OCI-LY3 (cell line): Measurements from ENCODE around the gene SH3GL1.

Experiments
- H2AFZ ChIP-seq: fragments of 200-600, 300-600 bp; shearing (Covaris generic); 2 replicates; pipeline ENCODE4 v1.6.0; 2014; ENCODE audit warnings: antibody characterized with exemption, low read depth, low read length
- H3K27ac ChIP-seq: fragments of 200-600, 300-600 bp; sonication (generic); 2 replicates; pipeline ENCODE4 v1.5.1; 2014; ENCODE audit warnings: mild to moderate bottlenecking, low read length, moderate library complexity, mixed read lengths
- H3K27me3 ChIP-seq: fragments of 200-600, 300-600 bp; sonication (generic); 2 replicates; pipeline ENCODE4 v1.6.1; 2014; ENCODE audit warnings: low read depth, low read length, mixed read lengths
- H3K36me3 ChIP-seq: fragments of 200-600, 300-600 bp; sonication (generic); replicated peaks from 2 replicates; pipeline ENCODE3; 2014; ENCODE audit warnings: low read depth, low read length, mixed read lengths
- H3K4me1 ChIP-seq: fragments of 300-600, 200-600 bp; sonication (generic); 2 replicates; pipeline ENCODE4 v1.6.1; 2014; ENCODE audit warnings: low read length, mixed read lengths
- H3K4me2 ChIP-seq: fragments of 200-600, 300-600 bp; sonication (generic); 2 replicates; pipeline ENCODE4 v1.6.1; 2014; ENCODE audit warnings: low read length, mixed read lengths
- H3K4me3 ChIP-seq: fragments of 300-600, 200-600 bp; sonication (generic); 2 replicates; pipeline ENCODE4 v1.5.1; 2014; ENCODE audit warnings: antibody characterized with exemption, mild to moderate bottlenecking, low read length, moderate library complexity
- H3K79me2 ChIP-seq: fragments of 300-600, 200-600 bp; shearing (Covaris generic); 2 replicates; pipeline ENCODE4 v1.6.1; 2014; ENCODE audit warnings: mild to moderate bottlenecking, low read length, mixed read lengths
- H3K9ac ChIP-seq: fragments of 300-600, 200-600 bp; shearing (Covaris generic); 2 replicates; pipeline ENCODE4 v1.6.0; 2014; ENCODE audit warnings: mild to moderate bottlenecking, low read length, moderate library complexity
- H3K9me3 ChIP-seq: fragments of 200-600, 300-600 bp; shearing (Covaris generic); 2 replicates; pipeline ENCODE4 v1.6.1; 2014; ENCODE audit warnings: low read length, mixed read lengths; ENCODE audit not compliant: insufficient read depth
- H4K20me1 ChIP-seq: fragments of 200-600, 300-600 bp; sonication (generic); 2 replicates; pipeline ENCODE4 v1.6.1; 2016; ENCODE audit warnings: low read length, mixed read lengths; ENCODE audit not compliant: insufficient read depth
- CTCF ChIP-seq: fragments of 200-600, 300-600 bp; sonication (generic); IDR thresholded peaks from 2 replicates; pipeline ENCODE4 v1.5.1; 2014; ENCODE audit warnings: antibody characterized with exemption, low read length, low read depth
- EZH2phosphoT487 ChIP-seq: fragments of 200-600 bp; shearing (Covaris generic); IDR thresholded peaks from 2 replicates; pipeline ENCODE4 v1.6.1; 2018; ENCODE audit warnings: antibody characterized with exemption, mixed run types, low read depth

The SH3GL1 gene

GRCh38 chr19:4447327-4448146 is 47.2 kb upstream of the SH3GL1 start:
- H3K9me3 ChIP-seq, result no peaks in the 10 kb centered on the region
- H3K36me3 ChIP-seq, result peaks cover 64% of the 10 kb centered on the region
- H3K79me2 ChIP-seq, result no peaks in the 10 kb centered on the region
- no peaks in the 10 kb centered on the region; the same call in 1 of the 2 replicates for H4K20me1 ChIP-seq
- H3K27ac ChIP-seq, result no peak overlapping the region
- TF ChIP-seq EZH2phosphoT487, result no peak
- TF ChIP-seq CTCF, result no peak
- H3K4me1 ChIP-seq, result no peaks in the 10 kb centered on the region
- H3K4me2 ChIP-seq, result no peak overlapping the region
- H3K9ac ChIP-seq, result no peak overlapping the region
- H2AFZ ChIP-seq, result no peak overlapping the region
- H3K4me3 ChIP-seq, result no peak overlapping the region
- H3K27me3 ChIP-seq, result no peaks in the 10 kb centered on the region

GRCh38 chr19:4446704-4447200 is 46.4 kb upstream of the SH3GL1 start:
- no peak for TF ChIP-seq CTCF
- no peak for TF ChIP-seq EZH2phosphoT487
- no peaks in the 10 kb centered on the region for H3K79me2 ChIP-seq
- H2AFZ ChIP-seq, result no peak overlapping the region
- H3K27ac ChIP-seq, result no peak overlapping the region
- no peaks in the 10 kb centered on the region for H3K4me1 ChIP-seq
- peaks cover 67% of the 10 kb centered on the region for H3K36me3 ChIP-seq
- H3K4me3 ChIP-seq, result no peak overlapping the region
- H3K27me3 ChIP-seq, result no peaks in the 10 kb centered on the region
- H3K9me3 ChIP-seq, result no peaks in the 10 kb centered on the region
- H3K4me2 ChIP-seq, result no peak overlapping the region
- H4K20me1 ChIP-seq, result no peaks in the 10 kb centered on the region; the same call in 1 of the 2 replicates
- H3K9ac ChIP-seq, result no peak overlapping the region

- Histone ChIP-seq H4K20me1 (no peaks in the 10 kb centered on the region; the same call in 1 of the 2 replicates), H3K9ac (no peak overlapping the region)
Measured at GRCh38 chr19:4445963-4446703, 45.8 kb upstream of the SH3GL1 start.

More at GRCh38 chr19:4445963-4446703, 45.8 kb upstream of the SH3GL1 start:
- Histone ChIP-seq H3K36me3 (peaks cover 67% of the 10 kb centered on the region), H3K79me2 (no peaks in the 10 kb centered on the region), H3K4me1 (no peaks in the 10 kb centered on the region), H3K9me3 (no peaks in the 10 kb centered on the region), H3K27ac (no peak overlapping the region), H3K27me3 (no peaks in the 10 kb centered on the region), H3K4me2 (no peak overlapping the region), H3K4me3 (no peak overlapping the region), H2AFZ (no peak overlapping the region)
- TF ChIP-seq EZH2phosphoT487 (no peak), CTCF (no peak)
